DMS 273 treated with DMSO at 0.1 percent for 48 hours (cell line): ENCODE data around the gene RDH14.

ENCODE experiments used
- DNase-seq: peaks from one replicate; lab custom pipeline; 2025; lab: John Stamatoyannopoulos, UW

RDH14 gene

GRCh38 chr2:18566145-18566769 lies 5.8 kb upstream of the RDH14 start:
- DNase-seq = no peak

DNA sequence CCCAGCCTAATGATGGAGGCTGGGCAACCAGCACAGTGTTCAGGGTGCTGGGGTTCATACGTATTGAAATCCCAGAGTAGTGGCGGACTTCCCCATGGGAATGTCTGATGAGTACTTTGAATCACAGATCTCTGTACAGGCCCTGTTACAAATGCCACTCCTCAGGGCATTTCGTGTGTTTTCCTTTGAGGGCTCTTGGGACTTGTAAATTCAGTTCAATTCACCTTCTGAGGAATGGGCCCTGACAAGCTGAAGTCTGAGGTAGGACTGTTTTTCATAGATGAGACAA lies 288 bp upstream of the RDH14 start:
- no peak for DNase-seq

DNA sequence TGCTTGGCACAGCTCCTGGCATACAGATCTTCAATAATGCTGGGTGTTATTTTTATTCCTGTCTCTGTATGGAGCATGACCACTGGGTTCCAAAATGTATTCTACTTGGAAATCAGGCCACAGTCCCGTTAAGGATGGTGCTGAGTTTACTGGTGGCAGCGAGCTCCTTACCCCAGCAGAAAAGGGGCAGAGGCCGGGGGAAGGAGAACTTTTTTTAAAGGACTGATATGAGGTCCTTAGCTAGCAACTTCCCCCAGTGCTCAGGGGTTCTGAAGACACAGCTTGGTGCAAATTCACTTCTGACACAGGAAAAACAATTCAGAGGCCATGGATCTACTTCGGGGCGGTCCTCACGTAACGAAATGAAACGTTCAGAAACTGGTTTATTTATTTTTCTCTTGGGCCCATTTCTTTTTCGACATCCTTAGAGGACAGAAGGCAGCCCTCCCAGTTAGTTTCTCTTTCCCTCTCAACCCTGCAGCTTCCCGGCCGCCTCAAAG lies 872 bp downstream of the RDH14 start:
- no peak for DNase-seq

- no peak for DNase-seq
These were observed 2.0 kb downstream of the RDH14 start for GRCh38 chr2:18558458-18558857.

DNA sequence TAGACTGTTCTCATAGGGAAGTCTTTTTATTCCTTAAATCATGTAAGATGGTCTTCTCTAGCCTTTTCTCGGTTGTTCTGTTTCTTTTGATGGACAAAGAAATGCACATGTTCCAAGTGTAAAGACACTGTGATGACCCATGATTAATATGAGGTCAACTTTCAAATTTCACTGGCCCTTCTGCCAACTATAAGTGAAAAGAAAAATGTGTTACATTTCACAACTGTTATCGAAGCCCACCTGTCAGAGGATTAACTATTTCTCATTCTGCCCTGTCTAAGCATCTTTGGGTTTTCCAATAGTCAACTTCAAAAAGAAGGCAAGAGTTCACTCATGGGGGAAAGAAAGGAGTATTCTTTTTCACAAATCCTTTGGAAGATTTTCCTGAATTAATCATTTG lies 3.3 kb downstream of the RDH14 start:
- DNase-seq = no peak

- DNase-seq = no peak
These were observed 7.9 kb downstream of the RDH14 start for GRCh38 chr2:18552351-18553077.

DNA sequence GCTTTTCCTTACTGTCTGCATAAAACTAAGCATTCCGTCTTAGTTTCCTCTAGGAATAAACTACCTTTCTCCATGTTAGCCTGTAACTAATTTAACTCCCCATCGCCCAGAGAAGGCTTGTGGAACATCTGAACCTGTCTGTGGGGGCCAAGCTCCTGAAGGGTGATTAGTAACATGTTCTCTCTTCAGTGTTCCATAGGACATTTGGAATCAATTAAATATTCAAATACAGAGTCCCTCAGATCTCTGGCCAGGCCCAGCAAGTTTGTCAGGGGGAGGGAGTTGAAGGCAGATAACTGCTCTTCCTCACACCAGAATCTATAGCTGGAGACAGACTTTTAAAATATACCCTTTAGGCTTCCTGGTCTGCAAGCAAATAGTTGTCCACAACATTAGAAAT lies 8.8 kb downstream of the RDH14 start:
- DNase-seq = no peak

DNA sequence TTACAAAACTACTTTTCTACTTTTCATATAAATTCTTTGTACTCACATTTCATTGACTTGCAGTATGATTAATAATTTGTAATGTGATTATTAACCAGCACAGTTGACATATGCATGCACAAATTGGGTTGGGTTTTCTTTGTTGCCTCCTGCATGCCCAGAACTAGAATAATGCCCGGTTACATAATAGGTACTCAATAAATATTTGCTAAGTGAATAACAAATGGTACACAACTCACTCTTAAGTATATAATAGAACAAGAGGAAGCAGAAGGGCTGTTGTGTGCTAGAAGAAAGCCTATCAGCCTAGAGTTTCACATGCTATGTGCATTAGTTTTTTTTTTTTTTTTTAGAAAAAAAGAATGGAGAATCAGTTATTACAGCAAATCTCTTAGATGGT lies 9.3 kb downstream of the RDH14 start:
- DNase-seq = no peak

DNA sequence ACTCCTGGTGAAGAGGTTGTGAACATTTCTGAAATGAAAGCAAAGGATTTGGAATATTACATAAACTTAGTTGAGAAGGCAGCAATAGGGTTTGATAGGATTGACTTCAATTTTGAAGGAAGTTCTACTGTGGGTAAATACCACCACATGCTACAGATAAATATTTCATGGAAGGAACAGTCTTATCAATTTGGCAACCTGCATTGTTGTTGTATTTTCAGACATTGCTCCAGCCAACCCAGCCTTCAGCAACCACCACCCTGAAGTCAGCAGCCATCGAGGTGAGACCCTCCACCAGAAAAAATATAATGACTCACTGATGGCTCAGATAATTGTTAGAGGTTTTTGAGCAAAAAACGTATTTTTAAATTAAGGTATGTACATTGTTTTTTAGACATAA lies 10.0 kb downstream of the RDH14 start:
- DNase-seq = no peak

DNA sequence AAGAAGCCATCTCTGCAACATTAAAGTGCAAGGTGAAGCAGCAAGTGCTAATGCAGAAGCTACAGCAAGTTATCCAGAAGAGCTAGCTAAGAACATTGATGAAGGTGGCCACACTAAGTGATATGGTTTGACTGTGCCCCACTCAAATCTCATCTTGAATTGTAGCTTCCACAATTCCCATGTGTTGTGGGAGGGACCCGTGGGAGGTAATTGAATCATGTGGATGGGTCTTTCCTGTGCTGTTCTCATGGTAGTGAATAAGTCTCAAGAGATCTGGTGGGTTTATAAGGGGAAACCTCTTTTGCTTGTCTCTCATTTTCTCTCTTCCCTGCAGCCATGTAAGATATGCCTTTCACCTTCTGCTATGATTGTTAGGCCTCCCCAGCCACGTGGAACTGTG lies 11.4 kb downstream of the RDH14 start:
- DNase-seq = no peak

DNA sequence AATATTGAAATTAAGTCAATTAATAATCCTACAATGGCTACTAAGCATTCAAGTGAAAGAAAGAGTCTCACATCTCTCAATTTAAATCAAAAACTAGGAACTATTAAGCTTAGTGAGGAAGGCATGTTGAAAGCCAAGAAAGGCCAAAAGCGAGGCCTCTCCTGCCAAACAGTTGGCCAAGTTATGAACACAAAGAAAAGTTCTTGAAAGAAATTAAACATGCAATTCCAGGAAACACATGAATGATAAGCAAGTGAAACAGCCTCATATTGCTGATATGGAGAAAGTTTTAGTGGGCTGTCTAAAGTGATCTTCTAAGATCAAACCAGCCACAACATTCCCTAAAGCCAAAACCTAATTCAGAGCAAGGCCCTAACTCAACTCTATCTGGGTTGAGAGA lies 11.8 kb downstream of the RDH14 start:
- no peak for DNase-seq

DNA sequence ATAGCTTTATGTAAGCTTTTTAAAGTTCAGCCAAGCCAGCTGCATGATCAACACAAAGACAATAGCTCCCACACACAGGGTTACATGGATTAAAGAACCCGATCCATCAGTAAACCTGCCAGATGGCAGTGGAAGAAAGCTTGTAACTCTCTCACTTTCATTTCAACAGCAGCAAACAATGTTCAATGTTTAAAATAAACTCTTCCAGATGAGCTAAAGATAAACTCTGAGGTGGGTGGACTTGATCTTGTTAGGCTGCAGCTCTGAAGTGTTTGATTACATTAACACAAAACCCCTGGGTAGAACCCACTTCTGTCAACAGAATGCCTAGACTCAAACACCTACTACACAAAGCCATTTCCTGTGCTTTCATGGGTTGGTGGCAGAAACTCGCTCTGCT lies 13.9 kb downstream of the RDH14 start:
- DNase-seq = no peak

DNA sequence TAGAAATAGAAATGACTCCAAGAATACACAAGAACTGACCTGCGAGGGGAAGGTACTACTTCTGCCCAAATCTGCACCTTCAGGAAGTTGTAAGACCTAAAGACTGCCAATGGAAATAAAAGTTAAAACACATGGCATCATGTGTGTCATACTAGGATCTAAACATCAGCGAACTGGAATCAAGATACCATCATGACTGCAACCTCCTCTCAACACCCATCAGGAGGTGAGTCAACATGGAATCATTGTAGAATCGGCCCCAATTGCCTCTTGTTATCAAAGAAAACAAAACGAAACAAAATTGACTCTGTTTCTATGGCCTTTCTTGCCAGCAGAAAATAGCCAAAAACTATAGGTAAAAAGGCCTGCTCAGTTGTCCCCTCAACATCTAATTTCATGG lies 15.1 kb downstream of the RDH14 start:
- DNase-seq = no peak

- no peak for DNase-seq
These were observed 16.3 kb downstream of the RDH14 start for GRCh38 chr2:18544171-18544570.

DNA sequence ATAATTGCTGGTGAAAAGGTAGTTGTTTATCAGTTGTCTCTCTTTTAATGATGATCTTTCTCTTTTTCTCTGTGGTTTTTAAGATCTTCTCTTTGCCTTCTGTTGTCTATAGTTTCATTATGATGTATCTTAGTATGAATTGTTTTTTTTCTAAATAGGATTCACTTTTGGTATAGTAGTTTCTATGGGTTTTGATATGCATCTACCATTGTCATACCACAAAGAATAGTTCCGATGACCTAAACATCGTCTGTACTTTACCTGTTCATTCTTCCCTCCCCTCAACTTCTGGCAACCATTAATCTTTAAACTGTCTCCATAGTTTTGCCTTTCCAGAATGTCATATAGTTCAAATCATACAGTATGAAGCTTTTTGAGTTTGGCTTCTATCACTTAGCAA lies 19.6 kb downstream of the RDH14 start:
- no peak for DNase-seq

- no peak for DNase-seq
These were observed 23.8 kb downstream of the RDH14 start for GRCh38 chr2:18536697-18537096.

GRCh38 chr2:18536100-18536499 lies 24.4 kb downstream of the RDH14 start:
- DNase-seq = no peak

DNA sequence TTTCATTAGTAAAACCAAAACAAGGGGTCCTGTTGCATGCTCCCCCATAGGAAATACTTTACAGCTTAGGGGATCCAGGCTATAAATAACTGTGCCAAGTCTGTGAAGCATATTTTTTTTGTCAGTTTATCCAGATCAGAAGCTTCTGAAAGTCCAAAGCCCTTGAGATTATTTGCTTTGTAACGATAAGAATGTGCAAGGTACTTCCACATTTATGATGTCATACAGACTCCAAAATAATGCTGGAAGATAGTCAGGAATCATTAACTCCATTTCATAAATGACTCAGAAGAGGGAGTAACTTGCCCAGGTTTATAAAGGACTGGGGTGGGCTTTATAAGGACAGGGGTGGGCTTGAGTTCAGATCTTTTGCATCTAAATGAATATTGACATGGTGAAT lies 29.3 kb downstream of the RDH14 start:
- no peak for DNase-seq

DNA sequence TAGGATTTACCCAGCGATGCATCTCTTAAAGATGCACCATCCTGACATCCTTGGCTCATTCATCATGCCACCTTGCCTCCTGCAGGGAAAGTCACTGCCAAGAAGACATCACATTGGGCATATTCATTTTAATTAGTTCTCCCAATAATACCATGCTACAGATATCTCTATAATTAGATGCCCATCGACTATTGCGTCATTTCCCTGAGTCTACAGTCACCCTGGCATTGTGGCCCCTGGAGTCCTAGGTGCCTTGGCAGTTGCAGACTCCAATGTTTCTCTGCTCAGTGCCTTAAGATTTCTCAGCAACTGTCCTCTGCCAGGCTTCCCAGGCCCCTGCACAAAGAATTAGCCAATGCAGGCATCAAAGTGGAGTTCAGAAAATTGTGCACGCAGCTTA lies 32.6 kb downstream of the RDH14 start:
- no peak for DNase-seq

GRCh38 chr2:18527326-18527725 lies 33.1 kb downstream of the RDH14 start:
- no peak for DNase-seq

- DNase-seq = no peak
These were observed 34.0 kb downstream of the RDH14 start for GRCh38 chr2:18526429-18526828.

DNA sequence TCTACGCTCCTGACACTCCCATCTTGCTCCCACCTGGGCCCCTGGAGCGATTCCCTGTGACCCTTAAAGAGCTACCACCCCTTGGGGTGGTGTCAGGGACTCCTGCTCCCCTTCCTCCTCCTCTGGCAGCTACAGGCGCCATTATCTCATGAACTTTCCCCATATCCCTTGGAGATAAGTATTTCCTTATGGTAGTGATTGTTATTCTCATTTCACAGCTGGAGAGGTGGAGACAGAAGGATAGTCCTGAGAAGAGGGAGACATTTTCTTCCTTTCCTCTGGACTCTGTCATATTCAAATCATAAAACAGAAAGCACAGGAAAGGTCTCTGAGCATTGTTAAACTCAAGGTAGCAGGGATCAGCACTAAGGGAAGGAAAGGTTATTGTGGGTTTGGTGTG lies 34.6 kb downstream of the RDH14 start:
- no peak for DNase-seq

DNA sequence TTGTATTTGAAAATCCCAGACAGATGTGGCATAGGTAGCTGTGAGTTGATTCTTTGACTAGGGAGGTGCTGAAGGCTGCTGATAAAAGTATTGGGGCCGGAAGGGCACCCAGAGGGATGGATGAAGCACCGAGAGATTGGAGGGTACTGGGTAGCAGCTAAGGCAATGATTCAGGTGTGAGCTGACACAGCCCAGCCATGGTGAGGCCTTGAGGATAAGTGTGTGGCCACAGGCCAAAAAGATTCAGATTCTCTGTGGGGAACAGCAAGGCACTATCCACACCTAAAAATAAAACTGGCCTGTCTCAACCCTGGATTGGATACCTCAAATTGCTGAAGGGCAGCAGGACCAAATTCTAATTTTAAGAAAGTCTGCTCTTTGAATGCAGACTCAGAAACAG lies 35.2 kb downstream of the RDH14 start:
- DNase-seq = no peak

DNA sequence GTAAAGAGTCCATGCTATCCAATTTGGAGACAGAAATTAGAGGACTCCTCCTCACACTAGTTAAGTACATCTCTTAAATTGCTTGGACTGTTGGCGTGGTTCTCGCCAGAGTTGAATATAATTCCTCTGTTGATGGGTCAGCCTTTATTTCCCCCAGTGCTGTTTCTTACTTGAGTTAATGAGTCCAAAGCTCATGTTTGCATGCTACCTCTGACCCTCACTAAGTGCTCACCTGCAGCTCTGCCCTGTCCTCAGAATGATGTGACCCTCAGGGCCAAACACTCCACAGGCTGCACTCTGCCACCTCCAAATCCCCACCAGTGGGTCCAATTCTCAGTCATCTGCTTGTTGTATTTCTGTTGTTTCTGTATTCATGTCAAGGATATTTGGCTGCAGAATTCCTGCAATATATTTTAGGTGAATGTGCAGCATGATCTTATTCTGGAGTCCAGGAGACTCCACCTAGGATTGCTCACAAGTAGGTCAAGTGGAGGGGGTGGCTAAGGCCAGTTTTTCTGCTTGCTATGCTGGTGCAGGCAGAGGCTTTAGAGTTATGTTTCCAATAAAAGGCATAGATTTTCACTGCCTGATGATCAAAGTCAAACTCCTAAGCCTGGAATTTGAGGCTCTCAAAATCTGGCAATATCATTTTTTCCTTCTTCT lies 37.8 kb downstream of the RDH14 start:
- no peak for DNase-seq
